ENCODE measurements around the gene RHBDD1.
A peak's percentile ranks its signal among the peaks of the same experiment; 100 is the strongest.

The RHBDD1 gene

GRCh38 chr2:226791487-226792081, 44.3 kb upstream of the RHBDD1 start:
- H3K4me3 ChIP-seq (ENCODE audit: low read length), result peak overlapping the region; percentile 86
- peak; percentile 81 for DNase-seq (ENCODE audit: low read depth)
- no peak; the same call in 1 of the 2 replicates for TF ChIP-seq CTCF (conservative IDR thresholded peaks at IDR 0.05; ENCODE audit: low read length)

GRCh38 chr2:226792155-226792881, 43.5 kb upstream of the RHBDD1 start:
- TF ChIP-seq CTCF (conservative IDR thresholded peaks at IDR 0.05; ENCODE audit: low read length), result no peak
- peak overlapping the region; percentile 86 for H3K4me3 ChIP-seq (ENCODE audit: low read length)
- peak; percentile 10 for DNase-seq (ENCODE audit: low read depth)

DNA sequence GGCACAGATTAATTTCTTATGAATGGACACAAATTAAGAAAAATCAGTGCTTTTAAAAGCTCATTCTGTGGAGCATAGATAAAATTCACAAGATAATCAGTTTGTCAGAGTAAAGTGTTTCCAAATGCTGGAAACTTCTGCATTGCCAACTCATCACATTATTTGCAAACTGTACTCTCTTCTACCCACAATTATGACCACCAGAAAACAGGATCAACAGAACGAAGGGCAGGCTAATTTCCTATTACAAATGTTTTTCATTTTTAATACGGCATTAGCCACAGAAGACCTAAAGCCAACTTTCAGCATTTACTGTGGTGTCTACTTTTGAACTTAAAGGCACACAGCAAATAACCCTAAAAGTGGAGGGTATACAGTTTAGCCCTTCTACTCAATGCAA, 42.2 kb upstream of the RHBDD1 start:
- TF ChIP-seq CTCF (conservative IDR thresholded peaks at IDR 0.05; ENCODE audit: low read length), result no peak
- DNase-seq (ENCODE audit: low read depth), result peak; percentile 52
- peak overlapping the region; percentile 86 for H3K4me3 ChIP-seq (ENCODE audit: low read length)

GRCh38 chr2:226794196-226794661, 41.6 kb upstream of the RHBDD1 start:
- H3K4me3 ChIP-seq (ENCODE audit: low read length), result peak overlapping the region; percentile 86
- peak; percentile 25 for DNase-seq (ENCODE audit: low read depth)
- no peak for TF ChIP-seq CTCF (conservative IDR thresholded peaks at IDR 0.05; ENCODE audit: low read length)

- peak; percentile 75 for DNase-seq (ENCODE audit: low read depth)
Observed at GRCh38 chr2:226794751-226795171, 41.1 kb upstream of the RHBDD1 start.

GRCh38 chr2:226795281-226796011, 40.4 kb upstream of the RHBDD1 start:
- peak; percentile 49 for DNase-seq (ENCODE audit: low read depth)
- TF ChIP-seq CTCF (conservative IDR thresholded peaks at IDR 0.05; ENCODE audit: low read length), result peak; percentile 38
- H3K4me3 ChIP-seq (ENCODE audit: low read length), result peak overlapping the region; percentile 86

More at GRCh38 chr2:226794751-226795171, 41.1 kb upstream of the RHBDD1 start:
- TF ChIP-seq CTCF (conservative IDR thresholded peaks at IDR 0.05; ENCODE audit: low read length), result peak; percentile 25
- H3K4me3 ChIP-seq (ENCODE audit: low read length), result peak overlapping the region; percentile 86

All from AG10803 (cell line).